ENCODE measurements around the gene FAM186B. TPM values are rescaled to one million over a fixed set of nuclear protein-coding genes. Genes with fewer than 3 reads are reported as not detected.

FAM186B gene
- polyA plus RNA-seq, 2 of the 4 experiments (the other 2 are of a cell fraction), result 0.04 to 0.08 TPM

DNA sequence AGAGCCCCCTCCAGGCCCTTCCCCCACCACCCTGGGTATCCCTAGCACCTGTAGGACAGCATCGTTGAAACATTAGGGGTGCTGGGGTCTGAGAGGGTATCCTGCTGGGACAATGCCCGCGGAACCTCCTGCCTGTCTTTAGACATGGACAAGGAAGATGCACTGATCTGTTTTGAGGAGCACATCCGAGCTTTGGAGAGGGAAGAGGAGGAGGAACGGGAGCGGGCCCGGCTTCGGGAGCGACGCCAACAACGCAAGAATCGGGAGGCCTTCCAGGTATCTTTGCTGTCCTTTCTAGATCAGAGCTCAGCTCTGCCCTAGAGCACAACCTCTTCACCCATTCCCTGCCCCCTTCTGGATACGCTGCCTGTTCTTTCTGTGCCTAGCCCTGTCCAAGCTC lies 31.1 kb upstream of the FAM186B start:
- 86% methylated on average over 13 of the region's 13 CpGs for WGBS (ENCODE audit: missing lambda C conversion rate)
- Histone ChIP-seq H3K9me3 (no peaks in the 10 kb centered on the region), H3K27ac (no peak overlapping the region), H3K4me3 (no peak overlapping the region), H3K4me2 (no peak overlapping the region), H3K4me1 (no peaks in the 10 kb centered on the region)
- FAIRE-seq (no peak), DNase-seq (ENCODE audit: low read depth in 1 of 2, low spot score in 1 of 2) (no peak), ATAC-seq (no peak; a peak in 1 of 6 replicates)
- TF ChIP-seq SREBF2 (IDR thresholded peaks at IDR 0.05), result no peak
- TF ChIP-seq, protein P1, sequence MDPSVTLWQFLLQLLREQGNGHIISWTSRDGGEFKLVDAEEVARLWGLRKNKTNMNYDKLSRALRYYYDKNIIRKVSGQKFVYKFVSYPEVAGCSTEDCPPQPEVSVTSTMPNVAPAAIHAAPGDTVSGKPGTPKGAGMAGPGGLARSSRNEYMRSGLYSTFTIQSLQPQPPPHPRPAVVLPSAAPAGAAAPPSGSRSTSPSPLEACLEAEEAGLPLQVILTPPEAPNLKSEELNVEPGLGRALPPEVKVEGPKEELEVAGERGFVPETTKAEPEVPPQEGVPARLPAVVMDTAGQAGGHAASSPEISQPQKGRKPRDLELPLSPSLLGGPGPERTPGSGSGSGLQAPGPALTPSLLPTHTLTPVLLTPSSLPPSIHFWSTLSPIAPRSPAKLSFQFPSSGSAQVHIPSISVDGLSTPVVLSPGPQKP (IDR thresholded peaks at IDR 0.05; ENCODE audit: low read depth, low read length), result no peak
- no peak for TF ChIP-seq CHD2 (IDR thresholded peaks at IDR 0.05; ENCODE audit: low read length, partially characterized antibody)
- CTCF ChIA-PET, result interaction anchor here (0.6 to 14.8 kb wide), 25 partner anchors 7 to 313 kb away, joined by 3 to 260 read pairs (median 4); partner anchors contain the start of genes FMNL3, PRPF40B and TMBIM6
- POLR2A ChIA-PET, result interaction anchor here (0.6 to 1.0 kb wide), 2 partner anchors 14 to 105 kb away, joined by 3 read pairs; no protein-coding TSS in a partner anchor

DNA sequence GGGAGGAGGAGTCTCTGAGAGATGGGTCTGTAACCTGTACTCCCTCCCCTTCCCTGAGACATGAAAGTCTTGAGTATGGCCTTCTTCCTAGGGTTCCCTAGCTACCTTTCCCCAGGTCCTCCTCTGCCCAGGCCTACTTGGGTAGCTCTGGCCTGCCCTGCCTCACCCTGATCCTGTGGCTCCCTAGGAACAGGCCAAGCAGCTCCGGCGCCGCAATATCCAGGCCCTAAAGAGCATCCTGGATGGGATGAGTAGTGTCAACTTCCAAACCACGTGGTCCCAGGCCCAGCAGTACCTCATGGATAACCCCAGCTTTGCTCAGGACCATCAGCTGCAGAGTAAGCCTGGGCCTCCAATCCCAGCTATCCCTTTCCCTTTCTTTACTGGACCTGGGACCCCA lies 30.2 kb upstream of the FAM186B start:
- Histone ChIP-seq H3K9me3 (no peaks in the 10 kb centered on the region), H3K27ac (no peak overlapping the region), H3K4me3 (no peak overlapping the region), H3K4me2 (no peak overlapping the region), H3K4me1 (no peaks in the 10 kb centered on the region)
- POLR2A ChIA-PET, result no interaction called here
- DNase-seq (ENCODE audit: low read depth in 1 of 2, low spot score in 1 of 2) (no peak), ATAC-seq (no peak), FAIRE-seq (no peak)
- CTCF ChIA-PET, result interaction anchor here (0.6 to 14.8 kb wide), 13 partner anchors 8 to 203 kb away, joined by 3 to 260 read pairs (median 4); partner anchors contain the start of genes FMNL3, PRPF40B and TMBIM6
- TF ChIP-seq FOXS1 (CRISPR knock-in tag; IDR thresholded peaks at IDR 0.05) (no peak), RNF2 (IDR thresholded peaks at IDR 0.05; ENCODE audit: borderline replicate concordance, low read depth) (no peak), ZNF302 (CRISPR knock-in tag; IDR thresholded peaks at IDR 0.05) (no peak), FOSB (CRISPR knock-in tag; IDR thresholded peaks at IDR 0.05) (no peak), CEBPB (IDR thresholded peaks at IDR 0.05) (no peak), ESRRA (IDR thresholded peaks at IDR 0.05; ENCODE audit: borderline replicate concordance, low read length) (no peak)
- TF ChIP-seq, protein P2, sequence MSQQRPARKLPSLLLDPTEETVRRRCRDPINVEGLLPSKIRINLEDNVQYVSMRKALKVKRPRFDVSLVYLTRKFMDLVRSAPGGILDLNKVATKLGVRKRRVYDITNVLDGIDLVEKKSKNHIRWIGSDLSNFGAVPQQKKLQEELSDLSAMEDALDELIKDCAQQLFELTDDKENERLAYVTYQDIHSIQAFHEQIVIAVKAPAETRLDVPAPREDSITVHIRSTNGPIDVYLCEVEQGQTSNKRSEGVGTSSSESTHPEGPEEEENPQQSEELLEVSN (IDR thresholded peaks at IDR 0.05; ENCODE audit: borderline replicate concordance, low read depth), result no peak
- 90% methylated on average over 4 of the region's 4 CpGs for WGBS (ENCODE audit: missing lambda C conversion rate)

DNA sequence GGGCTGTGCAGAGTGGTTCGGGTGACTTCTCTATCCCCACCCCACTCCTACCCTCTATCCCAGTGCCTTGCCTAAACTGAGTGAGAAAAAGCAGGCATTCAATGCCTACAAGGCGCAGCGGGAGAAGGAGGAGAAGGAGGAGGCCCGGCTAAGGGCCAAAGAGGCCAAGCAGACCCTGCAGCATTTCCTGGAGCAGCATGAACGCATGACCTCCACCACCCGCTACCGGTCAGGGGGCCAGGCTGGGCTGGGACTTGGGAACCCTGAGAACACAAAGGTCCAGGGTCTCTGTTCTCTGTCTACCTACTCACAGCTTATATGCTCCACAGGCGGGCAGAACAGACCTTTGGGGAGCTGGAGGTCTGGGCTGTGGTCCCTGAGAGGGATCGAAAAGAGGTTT lies 29.6 kb upstream of the FAM186B start:
- Histone ChIP-seq H3K4me1 (no peaks in the 10 kb centered on the region), H3K4me3 (no peak overlapping the region), H3K4me2 (no peak overlapping the region), H3K27ac (no peak overlapping the region), H3K9me3 (no peaks in the 10 kb centered on the region)
- 95% methylated on average over 9 of the region's 9 CpGs for WGBS (ENCODE audit: missing lambda C conversion rate)
- no peak for FAIRE-seq
- ChIA-PET POLR2A (no interaction called here), CTCF (interaction anchor here (0.5 to 14.8 kb wide), 9 partner anchors 9 to 204 kb away, joined by 3 to 260 read pairs (median 4); partner anchors contain the start of genes FMNL3, PRPF40B and TMBIM6)
- no peak for DNase-seq (ENCODE audit: low read depth in 1 of 2, low spot score in 1 of 2)
- TF ChIP-seq, protein P3, sequence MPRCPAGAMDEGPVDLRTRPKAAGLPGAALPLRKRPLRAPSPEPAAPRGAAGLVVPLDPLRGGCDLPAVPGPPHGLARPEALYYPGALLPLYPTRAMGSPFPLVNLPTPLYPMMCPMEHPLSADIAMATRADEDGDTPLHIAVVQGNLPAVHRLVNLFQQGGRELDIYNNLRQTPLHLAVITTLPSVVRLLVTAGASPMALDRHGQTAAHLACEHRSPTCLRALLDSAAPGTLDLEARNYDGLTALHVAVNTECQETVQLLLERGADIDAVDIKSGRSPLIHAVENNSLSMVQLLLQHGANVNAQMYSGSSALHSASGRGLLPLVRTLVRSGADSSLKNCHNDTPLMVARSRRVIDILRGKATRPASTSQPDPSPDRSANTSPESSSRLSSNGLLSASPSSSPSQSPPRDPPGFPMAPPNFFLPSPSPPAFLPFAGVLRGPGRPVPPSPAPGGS (IDR thresholded peaks at IDR 0.05), result no peak
- TF ChIP-seq ESRRA (IDR thresholded peaks at IDR 0.05; ENCODE audit: borderline replicate concordance, low read length) (no peak), FOXS1 (CRISPR knock-in tag; IDR thresholded peaks at IDR 0.05) (no peak), HEYL (CRISPR knock-in tag; IDR thresholded peaks at IDR 0.05) (no peak), CHD4 (IDR thresholded peaks at IDR 0.05; ENCODE audit: borderline replicate concordance) (no peak), PHF8 (IDR thresholded peaks at IDR 0.05; ENCODE audit: borderline replicate concordance, low read depth) (no peak)
- TF ChIP-seq, protein P1 (IDR thresholded peaks at IDR 0.05; ENCODE audit: low read depth, low read length), result no peak
- TF ChIP-seq, protein P4, sequence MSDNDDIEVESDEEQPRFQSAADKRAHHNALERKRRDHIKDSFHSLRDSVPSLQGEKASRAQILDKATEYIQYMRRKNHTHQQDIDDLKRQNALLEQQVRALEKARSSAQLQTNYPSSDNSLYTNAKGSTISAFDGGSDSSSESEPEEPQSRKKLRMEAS (IDR thresholded peaks at IDR 0.05), result no peak
- ATAC-seq, result no peak

Data from A549 (cell line).